T-helper 17 cell (primary cell): ENCODE results near the gene TEX53. TPM values are rescaled to one million over a fixed set of nuclear protein-coding genes. Genes with fewer than 3 reads are reported as not detected.

ENCODE experiments used
- ATAC-seq: fragments of 150-1000 bp; cut with Tn5 transposase; 2 replicates; pipeline ENCODE4 v1.10.0; 2021; ENCODE audit warnings: mild to moderate bottlenecking, moderate library complexity
- DNase-seq, 3 donors: peaks; one replicate each; pipeline versions ENCODE4 v3.0.0 to v3.0.0-alpha.2; 2020 to 2021
- H3K9me3 ChIP-seq: one replicate; pipeline ENCODE4 v1.7.0; 2013; ENCODE audit warnings: low read length, mild to moderate bottlenecking; ENCODE audit not compliant: control insufficient read depth, poor library complexity, severe bottlenecking
- H3K27ac Mint-ChIP-seq: one replicate; pipeline ENCODE4 v1.8.0; 2022; ENCODE audit warnings: mild to moderate bottlenecking, moderate library complexity, mixed read lengths
- H3K27me3 Mint-ChIP-seq: one replicate; pipeline ENCODE4 v1.8.0; 2022; ENCODE audit warnings: mixed read lengths
- H3K36me3 Mint-ChIP-seq: one replicate; pipeline ENCODE4 v1.8.0; 2022; ENCODE audit warnings: low read depth, mixed read lengths
- H3K4me1 Mint-ChIP-seq: one replicate; pipeline ENCODE4 v1.8.0; 2022; ENCODE audit warnings: mild to moderate bottlenecking, mixed read lengths
- H3K4me3 Mint-ChIP-seq: one replicate; pipeline ENCODE4 v1.8.0; 2022; ENCODE audit warnings: mild to moderate bottlenecking, moderate library complexity, mixed read lengths
- total RNA-seq, 4 donors: library from RNA in 2 of 4; stranded (reverse) in 2 of 4; gene quantifications; one replicate each; pipeline ENCODE4 v1.2.3 and lab custom pipeline; 2022 to 2026

The TEX53 gene
- total RNA-seq, 2 donors from 2014 or later: not detected

DNA sequence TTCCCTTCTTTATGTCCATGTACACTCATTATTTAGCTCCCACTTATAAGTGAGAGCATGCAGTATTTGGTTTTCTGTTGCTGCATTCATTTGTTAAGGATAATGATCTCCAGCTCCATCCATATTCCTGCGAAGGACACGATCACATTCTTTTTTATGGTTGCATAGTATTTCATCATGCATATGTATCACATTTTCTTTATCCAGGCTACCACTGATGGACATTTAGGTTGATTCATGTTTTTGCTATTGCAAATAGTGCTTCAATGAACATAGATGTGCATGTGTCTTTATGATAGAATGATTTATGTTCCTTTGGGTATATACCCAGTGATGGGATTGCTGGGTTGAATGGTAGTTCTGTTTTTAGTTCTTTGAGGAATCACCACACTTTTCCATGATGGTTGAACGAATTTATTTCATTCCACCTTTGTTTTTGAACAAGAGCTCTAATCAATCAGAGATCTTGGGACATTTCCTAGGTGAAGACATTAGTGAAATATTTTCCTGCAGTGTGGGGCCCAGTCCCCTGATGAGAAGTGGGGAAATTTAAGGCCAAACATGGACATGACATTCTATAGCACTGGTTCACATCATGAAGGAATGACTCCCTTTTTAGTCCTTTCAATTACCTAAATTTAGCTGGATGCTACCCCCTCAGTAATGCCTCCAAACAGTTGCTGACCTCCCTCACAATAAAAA, 31.5 kb upstream of the TEX53 start:
- Mint-ChIP-seq H3K4me3 (no peak overlapping the region), H3K4me1 (peaks cover 38% of the 10 kb centered on the region), H3K27me3 (no peaks in the 10 kb centered on the region), H3K27ac (peak overlapping the region; percentile 93), H3K36me3 (peaks cover 1% of the 10 kb centered on the region)
- peaks cover 3% of the 10 kb centered on the region for H3K9me3 ChIP-seq
- DNase-seq (no peak), ATAC-seq (no peak)

DNA sequence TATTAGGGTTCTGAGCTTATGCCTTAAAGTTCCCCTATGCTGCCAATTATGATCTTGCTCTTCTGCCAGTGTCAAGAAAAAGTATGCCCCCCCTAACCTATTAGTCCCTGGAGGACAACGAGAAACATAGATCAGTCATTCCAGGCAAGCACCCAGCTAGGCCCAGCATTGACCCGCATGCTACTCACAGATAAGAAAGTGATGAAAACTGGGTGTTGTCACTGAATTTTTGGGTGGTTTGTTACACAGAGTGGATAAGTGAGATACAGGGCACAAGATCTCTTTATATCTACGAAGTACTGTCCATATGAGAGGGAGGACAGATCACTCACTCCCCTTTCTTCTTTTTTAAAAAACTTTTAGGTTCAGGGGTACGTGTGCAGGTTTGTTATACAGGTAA, 30.8 kb upstream of the TEX53 start:
- Mint-ChIP-seq H3K4me1 (peaks cover 38% of the 10 kb centered on the region), H3K27me3 (no peaks in the 10 kb centered on the region), H3K27ac (no peak overlapping the region), H3K36me3 (no peaks in the 10 kb centered on the region), H3K4me3 (no peak overlapping the region)
- DNase-seq (no peak), ATAC-seq (no peak)
- H3K9me3 ChIP-seq: peaks cover 3% of the 10 kb centered on the region

DNA sequence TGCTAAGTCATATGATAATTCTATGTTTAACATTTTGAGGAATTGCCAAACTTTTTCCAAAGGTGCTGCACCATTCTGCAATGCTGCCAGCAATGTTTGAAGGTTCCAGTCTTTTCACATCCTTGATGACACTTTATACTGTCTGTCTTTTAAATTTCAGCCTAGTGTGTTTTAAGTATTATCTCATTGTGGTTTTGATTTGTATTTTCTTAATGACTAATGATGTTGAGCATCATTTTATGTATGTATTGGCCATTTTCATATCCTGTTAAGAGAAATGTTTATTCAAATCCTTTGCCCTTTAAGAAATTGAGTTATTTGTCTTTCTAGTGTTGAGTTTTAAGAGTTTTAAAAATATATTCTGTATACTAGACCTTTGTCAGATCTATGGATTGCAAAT, 29.4 kb upstream of the TEX53 start:
- peaks cover 3% of the 10 kb centered on the region for H3K9me3 ChIP-seq
- H3K27ac Mint-ChIP-seq: peak overlapping the region; percentile 60
- ATAC-seq: no peak
- H3K36me3 Mint-ChIP-seq: no peaks in the 10 kb centered on the region
- no peaks in the 10 kb centered on the region for H3K27me3 Mint-ChIP-seq
- DNase-seq: no peak
- H3K4me1 Mint-ChIP-seq: peaks cover 36% of the 10 kb centered on the region
- H3K4me3 Mint-ChIP-seq: no peak overlapping the region

DNA sequence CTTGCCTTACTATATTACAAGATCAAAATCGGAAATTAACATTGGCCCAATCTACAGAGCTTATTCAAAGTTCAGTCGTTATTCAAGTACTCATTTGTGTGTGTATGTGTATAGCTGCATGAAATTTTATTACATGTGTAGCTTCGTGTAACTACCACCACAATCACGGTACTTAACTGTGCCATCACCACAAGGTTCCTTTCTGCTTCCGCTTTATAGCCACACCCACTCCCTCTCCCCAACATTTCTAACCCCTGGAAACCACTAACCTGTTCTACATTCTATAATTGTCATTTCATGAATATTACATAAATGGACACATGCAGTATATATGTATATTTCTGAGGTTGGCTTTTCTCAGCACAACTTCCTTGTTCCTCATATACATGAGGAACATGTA, 28.3 kb upstream of the TEX53 start:
- peak overlapping the region; percentile 60 for H3K27ac Mint-ChIP-seq
- peaks cover 3% of the 10 kb centered on the region for H3K9me3 ChIP-seq
- ATAC-seq (peak; percentile 47), DNase-seq (peak in 1 of 3 donors; percentile 15)
- peaks cover 31% of the 10 kb centered on the region for H3K4me1 Mint-ChIP-seq
- no peaks in the 10 kb centered on the region for H3K36me3 Mint-ChIP-seq
- peak overlapping the region; percentile 75 for H3K4me3 Mint-ChIP-seq
- no peaks in the 10 kb centered on the region for H3K27me3 Mint-ChIP-seq

DNA sequence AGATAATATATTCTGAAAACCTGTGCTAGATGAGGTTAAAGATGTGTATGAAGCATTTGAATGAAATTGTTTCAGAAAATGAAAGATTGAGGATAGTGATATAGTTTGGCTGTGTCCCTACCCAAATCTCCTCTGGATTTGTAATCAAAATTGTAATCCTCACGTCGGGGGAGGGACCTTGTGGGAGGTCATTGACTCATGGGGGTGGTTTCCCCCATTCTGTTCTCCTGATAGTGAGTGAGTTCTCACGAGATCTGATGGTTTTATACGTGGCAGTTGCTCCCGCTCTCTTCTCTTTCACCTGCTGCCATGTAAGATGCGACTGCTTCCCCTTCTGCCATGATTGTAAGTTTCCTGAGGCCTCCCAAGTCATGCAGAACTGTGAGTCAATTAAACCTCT, 26.4 kb upstream of the TEX53 start:
- DNase-seq (no peak), ATAC-seq (no peak)
- Mint-ChIP-seq H3K4me1 (peaks cover 22% of the 10 kb centered on the region), H3K36me3 (no peaks in the 10 kb centered on the region), H3K4me3 (no peak overlapping the region), H3K27me3 (peaks cover 6% of the 10 kb centered on the region), H3K27ac (peak overlapping the region; percentile 48)
- peaks cover 3% of the 10 kb centered on the region for H3K9me3 ChIP-seq

DNA sequence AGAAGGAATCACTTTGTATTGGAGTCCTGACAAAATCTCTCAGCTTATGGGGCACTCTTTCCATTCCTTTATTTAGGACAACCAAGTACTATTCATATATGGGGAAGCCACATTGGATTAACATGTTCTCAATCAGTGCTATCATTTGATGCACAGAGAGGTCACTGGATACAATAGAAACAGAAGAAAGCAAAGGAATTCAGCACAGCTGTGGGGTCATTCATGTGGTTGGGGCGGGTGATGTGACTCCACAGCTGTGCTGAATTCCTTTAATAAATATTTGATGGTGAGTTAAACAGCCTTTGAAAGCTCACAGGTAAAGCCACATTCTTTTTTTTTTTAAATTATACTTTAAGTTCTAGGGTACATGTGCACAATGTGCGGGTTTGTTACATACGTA, 25.2 kb upstream of the TEX53 start:
- Mint-ChIP-seq H3K36me3 (no peaks in the 10 kb centered on the region), H3K4me3 (no peak overlapping the region), H3K4me1 (peaks cover 22% of the 10 kb centered on the region), H3K27me3 (peaks cover 12% of the 10 kb centered on the region), H3K27ac (no peak overlapping the region)
- DNase-seq (no peak), ATAC-seq (no peak)
- H3K9me3 ChIP-seq: peaks cover 2% of the 10 kb centered on the region

DNA sequence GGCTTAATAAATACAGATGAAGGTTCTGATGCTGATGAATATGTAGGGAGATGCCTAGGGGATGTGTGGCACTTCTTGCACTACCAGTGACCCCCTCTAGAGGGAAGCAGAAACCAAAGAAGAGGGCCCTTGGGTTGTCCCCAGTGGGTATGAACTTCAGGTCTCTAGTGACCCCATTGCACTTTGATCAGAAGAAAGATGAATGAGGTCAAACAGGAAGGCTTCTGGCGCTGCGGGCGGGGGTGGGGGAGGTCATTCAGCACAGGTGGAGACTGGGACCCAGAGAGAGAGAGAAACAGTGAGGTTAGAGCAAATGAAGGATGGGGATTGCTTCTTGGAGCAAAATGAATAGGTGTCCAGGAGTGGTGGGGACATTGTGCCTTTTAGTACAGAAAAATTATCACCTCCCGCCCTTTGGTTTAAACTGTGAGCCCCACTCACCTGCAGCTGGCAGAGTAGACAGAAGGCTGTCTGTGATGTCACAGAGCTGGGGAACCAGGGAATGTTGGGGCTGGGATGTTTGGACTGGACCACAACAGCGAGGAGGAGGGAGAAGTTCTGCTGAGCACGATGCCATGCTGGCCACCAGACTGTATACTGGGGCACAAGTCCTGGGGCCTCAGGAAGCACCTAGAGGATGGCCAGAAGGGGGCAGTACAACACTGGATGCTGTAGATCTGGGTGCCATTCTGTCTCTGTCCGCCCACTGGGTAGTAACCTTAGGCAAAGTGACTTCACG, 24.2 kb upstream of the TEX53 start, which contains the start of gene TEX48:
Gene TEX48 (minus strand): TSS at position 599 of the 739 bp plus-strand sequence. CDS start 10,469 bp downstream, outside the sequence.
- peak; percentile 90 for ATAC-seq
- H3K4me3 Mint-ChIP-seq: peak within 1 kb of the TSS; percentile 83
- peaks cover 23% of the 10 kb centered on the region for H3K27me3 Mint-ChIP-seq
- DNase-seq: peak; percentile 47 to 68 (median 53)
- H3K27ac Mint-ChIP-seq: peak within 1 kb of the TSS; percentile 89
- no peaks in the 10 kb centered on the region for H3K9me3 ChIP-seq
- no peaks in the 10 kb centered on the region for H3K36me3 Mint-ChIP-seq
- peaks cover 18% of the 10 kb centered on the region for H3K4me1 Mint-ChIP-seq

DNA sequence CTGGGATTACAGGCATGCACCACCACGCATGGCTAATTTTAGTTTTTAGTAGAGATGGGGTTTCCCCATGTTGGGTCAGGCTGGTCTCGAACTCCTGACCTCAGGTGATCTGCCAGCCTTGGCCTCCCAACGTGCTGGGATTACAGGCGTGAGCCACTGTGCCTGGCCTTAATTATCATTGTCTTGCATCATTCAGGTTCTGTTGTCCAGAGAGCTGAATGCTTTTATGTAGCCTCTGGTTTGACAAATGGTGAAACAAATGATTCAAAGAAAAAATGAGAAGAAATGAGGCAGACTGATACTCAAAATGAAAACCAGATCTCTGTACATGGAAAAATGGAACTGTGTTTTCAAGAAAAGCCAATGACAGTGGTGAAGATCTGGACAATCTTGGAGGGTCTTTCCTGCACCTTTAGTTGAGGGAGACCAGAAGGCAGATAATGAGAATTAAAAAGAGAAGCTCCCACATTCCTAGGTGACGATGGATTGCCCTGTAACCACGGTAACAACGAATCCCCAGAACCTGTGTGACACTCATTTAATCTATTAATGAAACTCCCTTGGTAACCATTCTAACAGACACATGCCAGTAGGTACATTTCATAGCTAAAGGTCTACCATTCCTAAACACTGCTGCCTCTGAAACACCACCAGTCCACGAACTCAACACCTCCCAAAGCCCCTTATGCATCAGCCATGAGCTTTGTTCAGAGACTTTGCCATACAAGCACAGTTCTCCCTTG, 22.8 kb upstream of the TEX53 start:
- peaks cover 8% of the 10 kb centered on the region for H3K4me1 Mint-ChIP-seq
- no peak overlapping the region for H3K27ac Mint-ChIP-seq

DNA sequence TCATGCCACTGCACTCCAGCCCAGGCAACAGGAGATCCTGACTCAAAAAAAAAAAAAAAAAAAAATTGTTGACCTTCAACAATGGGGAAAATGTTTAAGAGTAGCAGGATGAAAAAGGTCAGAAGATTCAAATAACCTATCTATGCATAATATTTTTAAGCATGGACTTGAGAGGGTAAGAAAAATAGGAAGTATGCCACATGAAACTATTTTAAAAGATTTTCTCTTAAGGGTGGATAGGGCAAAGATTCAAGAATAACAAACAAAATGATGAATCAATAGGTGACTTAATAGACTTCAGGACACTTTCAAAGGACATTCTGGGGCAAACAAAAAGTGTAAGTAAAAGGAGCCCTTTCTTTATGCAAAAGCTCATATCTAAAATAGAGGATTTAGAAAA, 21.2 kb upstream of the TEX53 start:
- DNase-seq (no peak), ATAC-seq (no peak)
- H3K27ac Mint-ChIP-seq: no peak overlapping the region
- H3K36me3 Mint-ChIP-seq: peaks cover 5% of the 10 kb centered on the region
- peaks cover 40% of the 10 kb centered on the region for H3K27me3 Mint-ChIP-seq
- peaks cover 6% of the 10 kb centered on the region for H3K4me1 Mint-ChIP-seq
- H3K9me3 ChIP-seq: no peaks in the 10 kb centered on the region
- no peak overlapping the region for H3K4me3 Mint-ChIP-seq

More for the DNA sequence above, 22.8 kb upstream of the TEX53 start:
- DNase-seq: no peak
- no peaks in the 10 kb centered on the region for H3K9me3 ChIP-seq
- ATAC-seq: no peak
- H3K36me3 Mint-ChIP-seq: no peaks in the 10 kb centered on the region
- H3K4me3 Mint-ChIP-seq: no peak overlapping the region
- H3K27me3 Mint-ChIP-seq: peaks cover 36% of the 10 kb centered on the region

DNA sequence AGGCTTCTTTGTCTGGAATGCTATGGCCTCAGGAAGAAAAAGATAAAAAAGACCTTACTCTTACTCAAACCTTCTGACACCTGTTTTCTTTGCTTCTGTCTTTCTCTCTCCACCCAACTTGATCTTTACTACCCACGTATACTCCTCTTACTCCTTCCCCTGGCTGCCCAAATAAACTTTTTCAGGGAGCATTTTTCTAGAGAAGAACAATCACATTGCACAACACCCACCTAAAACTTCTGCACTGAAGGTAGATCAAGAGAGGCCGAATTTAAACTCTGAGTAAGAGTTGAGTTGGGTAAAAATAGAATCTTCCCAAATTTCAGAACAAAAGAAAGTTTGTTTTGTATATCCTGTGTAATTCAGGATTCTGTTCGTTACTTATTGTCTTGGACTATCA, 20.5 kb upstream of the TEX53 start:
- Mint-ChIP-seq H3K27me3 (peaks cover 40% of the 10 kb centered on the region), H3K4me3 (no peak overlapping the region), H3K4me1 (peaks cover 6% of the 10 kb centered on the region), H3K27ac (no peak overlapping the region), H3K36me3 (peaks cover 5% of the 10 kb centered on the region)
- DNase-seq: no peak
- no peak for ATAC-seq
- no peaks in the 10 kb centered on the region for H3K9me3 ChIP-seq

DNA sequence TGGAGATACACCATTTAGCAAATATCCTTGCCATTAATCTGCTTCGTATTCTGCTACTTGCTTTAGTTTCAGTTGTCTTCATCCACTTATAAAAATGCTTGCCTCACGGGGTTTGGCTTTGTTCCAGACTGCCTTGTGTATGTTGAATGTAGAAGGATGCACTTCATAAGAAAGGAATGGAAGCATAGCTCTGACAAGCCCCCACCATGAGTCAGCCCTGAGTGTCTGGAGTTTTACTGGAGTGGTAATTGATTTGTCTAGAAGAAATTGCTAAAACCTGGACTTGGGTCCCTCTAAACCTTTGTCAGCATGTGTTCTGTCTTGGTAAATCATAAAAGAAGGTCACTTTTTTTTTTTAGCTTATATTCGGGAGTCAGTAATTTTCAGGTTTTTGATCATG, 19.8 kb upstream of the TEX53 start:
- no peaks in the 10 kb centered on the region for H3K9me3 ChIP-seq
- Mint-ChIP-seq H3K27ac (no peak overlapping the region), H3K4me3 (no peak overlapping the region), H3K36me3 (peaks cover 5% of the 10 kb centered on the region), H3K27me3 (peaks cover 45% of the 10 kb centered on the region), H3K4me1 (peaks cover 6% of the 10 kb centered on the region)
- DNase-seq (no peak), ATAC-seq (no peak)

DNA sequence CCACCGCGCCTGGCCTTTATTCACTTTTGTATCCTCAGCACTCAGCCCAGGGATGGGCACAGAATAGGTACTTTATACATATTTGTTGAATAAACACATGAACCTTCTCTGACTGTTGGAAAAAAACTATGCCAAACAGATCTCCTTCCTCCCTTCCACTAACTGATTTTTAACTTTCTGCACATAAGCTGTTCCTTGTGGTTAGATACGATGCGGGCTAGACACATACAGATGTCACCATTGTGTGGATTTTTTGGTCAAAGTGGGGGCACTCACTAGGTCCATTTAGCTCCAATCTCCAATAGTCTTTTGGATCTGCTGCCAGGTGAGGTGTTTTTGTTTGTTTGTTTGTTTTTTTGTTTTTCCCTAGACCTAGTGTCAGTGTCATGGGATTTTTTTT, 19.3 kb upstream of the TEX53 start:
- DNase-seq (no peak), ATAC-seq (no peak)
- H3K27me3 Mint-ChIP-seq: peaks cover 46% of the 10 kb centered on the region
- H3K4me3 Mint-ChIP-seq: no peak overlapping the region
- H3K4me1 Mint-ChIP-seq: peaks cover 6% of the 10 kb centered on the region
- H3K36me3 Mint-ChIP-seq: peaks cover 5% of the 10 kb centered on the region
- no peak overlapping the region for H3K27ac Mint-ChIP-seq
- no peaks in the 10 kb centered on the region for H3K9me3 ChIP-seq

DNA sequence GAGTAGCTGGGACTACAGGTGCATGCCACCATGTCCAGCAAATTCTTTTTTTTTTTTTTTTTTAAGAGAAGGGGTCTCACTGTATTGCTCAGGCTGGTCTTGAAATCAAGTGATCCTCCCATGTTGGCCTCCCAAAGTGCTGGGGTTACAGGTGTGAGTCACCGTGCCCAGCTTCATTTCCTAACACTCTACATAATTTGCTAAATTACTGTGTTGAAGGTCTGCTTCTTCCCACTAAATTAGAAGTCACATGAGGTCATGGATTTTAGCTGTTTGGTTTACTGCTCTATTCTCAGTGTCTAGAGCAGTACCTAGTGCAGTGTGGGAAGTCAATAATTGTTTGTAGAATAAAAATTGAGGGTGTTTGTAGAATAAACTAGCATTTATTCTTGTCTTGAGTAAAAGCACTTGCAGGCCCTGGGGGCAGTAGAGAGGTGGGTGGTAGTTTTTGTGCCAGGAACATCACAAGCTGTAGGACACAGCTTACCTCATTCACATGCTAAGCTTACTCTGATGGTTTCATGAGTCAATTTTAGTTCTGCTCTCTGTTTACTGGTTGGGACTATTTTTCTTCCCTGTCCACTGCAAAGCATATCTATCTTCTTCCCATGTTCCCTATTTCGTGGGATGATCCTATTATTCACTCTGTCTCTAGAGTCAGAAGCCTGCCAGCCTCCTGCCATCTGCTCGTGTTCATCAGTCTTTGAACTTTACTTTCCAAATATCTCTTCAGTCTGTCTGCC, 17.4 kb upstream of the TEX53 start:
- H3K36me3 Mint-ChIP-seq: peaks cover 5% of the 10 kb centered on the region
- no peaks in the 10 kb centered on the region for H3K4me1 Mint-ChIP-seq
- H3K27me3 Mint-ChIP-seq: peaks cover 51% of the 10 kb centered on the region
- no peak for ATAC-seq
- no peak overlapping the region for H3K4me3 Mint-ChIP-seq
- no peak for DNase-seq
- peak overlapping the region; percentile 65 for H3K27ac Mint-ChIP-seq
- H3K9me3 ChIP-seq: no peaks in the 10 kb centered on the region
